SHP77 (cell line): ENCODE data around the gene SCD5.

Experiments
- DNase-seq, 2 experiments: peaks; one replicate each; lab custom pipeline; 2025; lab: John Stamatoyannopoulos, UW

Gene SCD5

DNA sequence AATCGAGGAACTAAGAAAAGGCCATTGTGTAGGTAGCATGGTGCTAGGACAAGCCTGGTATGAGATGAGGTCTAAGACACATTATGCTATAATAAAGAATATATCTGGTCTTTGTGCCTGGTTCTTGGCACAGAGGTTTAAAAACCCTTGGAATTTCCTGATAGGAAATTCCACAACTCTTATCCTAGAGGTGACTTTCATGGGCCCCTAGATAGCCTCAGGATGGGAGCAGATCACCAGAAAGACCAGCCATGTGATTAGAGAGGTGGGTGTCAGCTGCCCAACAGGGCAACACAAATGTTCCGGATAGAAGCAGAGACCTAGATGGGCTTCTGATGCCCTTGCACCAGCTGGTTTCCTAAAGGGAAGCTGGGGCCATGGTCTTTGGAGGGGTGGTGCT lies 107.2 kb downstream of the SCD5 start:
- DNase-seq, result no peak

DNA sequence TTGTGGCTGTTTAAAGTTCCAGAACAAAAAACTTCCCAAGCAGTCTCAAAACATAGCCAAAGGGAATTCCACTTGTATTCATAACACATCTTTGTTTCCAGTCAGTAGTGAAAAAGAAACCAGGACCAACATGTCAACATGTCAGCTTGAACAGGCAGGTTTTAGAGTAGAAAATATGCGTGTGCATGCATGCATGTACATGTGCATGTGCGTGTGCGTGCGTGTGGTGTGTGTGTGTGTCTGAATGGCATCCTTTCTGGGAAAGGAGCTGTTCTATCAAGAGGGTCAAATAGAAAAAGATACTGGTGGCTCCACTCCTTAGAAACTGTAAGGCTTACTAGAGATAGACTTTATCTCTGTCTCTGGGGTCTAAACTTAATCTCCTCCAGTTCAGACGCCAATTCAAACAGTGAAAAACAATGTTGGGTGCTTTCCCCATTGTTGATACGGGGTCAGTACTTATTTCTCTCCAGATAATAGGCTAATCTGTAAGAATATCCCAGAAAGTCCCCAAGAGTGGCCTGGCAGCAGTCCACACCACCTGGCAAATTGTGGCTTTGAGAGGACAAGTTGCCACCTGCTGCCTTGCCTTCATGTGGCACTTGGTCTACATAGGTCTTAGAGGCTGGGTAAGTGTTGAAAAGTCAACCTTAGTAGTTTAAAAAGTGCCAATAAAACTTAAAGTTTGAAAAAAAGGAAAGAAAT lies 110.4 kb downstream of the SCD5 start:
- DNase-seq, result no peak

GRCh38 chr4:82687531-82687930 lies 111.1 kb downstream of the SCD5 start:
- DNase-seq, result no peak

DNA sequence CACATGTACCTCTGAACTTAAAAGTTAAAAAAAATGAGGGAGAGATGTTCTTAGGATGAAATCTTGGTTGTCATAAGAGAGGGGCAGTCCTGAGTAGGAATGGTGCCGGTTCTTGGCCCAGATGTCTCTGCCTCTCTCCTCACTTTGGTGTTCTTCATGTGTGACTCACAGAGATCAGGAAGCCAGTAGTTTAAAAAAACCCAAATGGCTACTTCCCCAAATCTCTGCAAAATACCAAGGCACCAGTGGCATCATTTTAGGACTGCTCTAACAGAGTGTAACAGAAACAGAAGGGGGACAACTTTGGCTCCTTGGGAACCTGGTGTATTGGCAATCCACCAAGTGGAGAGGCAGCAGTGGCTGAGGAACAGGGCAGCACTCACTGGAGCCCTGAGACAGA lies 116.8 kb downstream of the SCD5 start:
- no peak for DNase-seq

DNA sequence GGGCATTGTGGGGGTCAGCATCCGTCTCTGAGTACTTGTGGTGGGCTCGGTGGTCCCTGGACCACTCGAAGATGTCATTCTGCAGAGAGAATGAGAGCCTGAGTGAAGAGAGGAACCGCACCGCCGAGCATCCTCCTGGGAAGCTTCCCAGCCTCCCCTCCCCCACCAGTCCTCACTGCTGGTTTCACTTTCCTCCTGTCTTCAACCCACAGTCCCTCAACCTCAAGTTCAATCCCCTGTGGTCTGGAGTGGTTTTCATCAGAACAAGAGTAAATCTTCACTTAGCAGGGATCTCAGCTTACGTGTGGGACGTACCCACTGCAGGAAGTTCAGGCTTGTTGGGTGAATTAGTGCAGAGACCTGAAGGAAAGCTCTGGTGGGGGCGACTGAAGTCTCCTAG lies 117.8 kb downstream of the SCD5 start:
- no peak for DNase-seq

- DNase-seq, result no peak
Measured at GRCh38 chr4:82679531-82679930, 119.1 kb downstream of the SCD5 start.

- DNase-seq, result no peak
Measured at GRCh38 chr4:82678051-82678450, 120.5 kb downstream of the SCD5 start.

DNA sequence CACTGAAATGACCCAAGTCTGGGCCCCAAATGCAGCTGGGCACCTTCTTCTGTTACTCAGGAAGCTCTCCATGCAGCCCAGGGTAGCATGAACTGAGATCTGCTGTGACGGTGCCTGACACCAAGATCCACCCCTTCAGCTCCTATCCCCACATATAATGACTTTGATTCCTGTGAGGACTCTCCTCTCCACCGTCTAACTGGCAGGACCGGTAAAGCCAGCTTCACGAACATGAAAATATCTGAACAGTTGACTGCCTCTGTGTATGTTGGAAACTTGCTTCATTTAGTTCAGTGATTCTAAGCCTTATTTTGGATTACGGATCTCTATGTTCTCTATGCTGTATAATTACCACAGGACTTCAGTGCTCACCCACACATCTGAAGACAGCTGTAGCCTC lies 121.3 kb downstream of the SCD5 start:
- DNase-seq, result no peak

GRCh38 chr4:82667761-82668480 lies 130.7 kb downstream of the SCD5 start:
- no peak for DNase-seq

- no peak for DNase-seq
Measured at GRCh38 chr4:82666970-82667665, 131.5 kb downstream of the SCD5 start.

- DNase-seq, result no peak
Measured at GRCh38 chr4:82661181-82661992, 137.2 kb downstream of the SCD5 start.

GRCh38 chr4:82652062-82652461 lies 146.5 kb downstream of the SCD5 start:
- DNase-seq, result no peak

- DNase-seq, result no peak
Measured at GRCh38 chr4:82650868-82651267, 147.7 kb downstream of the SCD5 start.

DNA sequence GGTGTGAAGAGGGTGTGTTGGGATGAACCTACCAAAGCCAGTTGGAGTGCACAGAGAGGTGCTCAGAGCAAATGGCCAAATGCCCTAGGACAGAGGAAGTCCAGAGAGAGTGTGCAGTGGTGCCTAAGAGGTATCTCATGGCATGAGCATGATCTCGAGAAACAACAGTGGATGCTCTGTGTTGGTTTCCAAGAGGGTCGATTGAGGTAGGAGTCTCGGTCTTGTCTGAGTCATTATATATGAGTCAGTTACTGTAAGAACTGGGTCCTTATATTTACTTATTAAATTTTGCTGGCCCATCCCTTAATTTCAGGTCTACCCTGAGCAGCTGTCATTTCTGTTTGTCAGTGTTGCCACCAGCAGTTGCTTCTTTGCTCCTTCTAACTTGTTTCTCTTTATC lies 150.2 kb downstream of the SCD5 start:
- DNase-seq, result no peak

DNA sequence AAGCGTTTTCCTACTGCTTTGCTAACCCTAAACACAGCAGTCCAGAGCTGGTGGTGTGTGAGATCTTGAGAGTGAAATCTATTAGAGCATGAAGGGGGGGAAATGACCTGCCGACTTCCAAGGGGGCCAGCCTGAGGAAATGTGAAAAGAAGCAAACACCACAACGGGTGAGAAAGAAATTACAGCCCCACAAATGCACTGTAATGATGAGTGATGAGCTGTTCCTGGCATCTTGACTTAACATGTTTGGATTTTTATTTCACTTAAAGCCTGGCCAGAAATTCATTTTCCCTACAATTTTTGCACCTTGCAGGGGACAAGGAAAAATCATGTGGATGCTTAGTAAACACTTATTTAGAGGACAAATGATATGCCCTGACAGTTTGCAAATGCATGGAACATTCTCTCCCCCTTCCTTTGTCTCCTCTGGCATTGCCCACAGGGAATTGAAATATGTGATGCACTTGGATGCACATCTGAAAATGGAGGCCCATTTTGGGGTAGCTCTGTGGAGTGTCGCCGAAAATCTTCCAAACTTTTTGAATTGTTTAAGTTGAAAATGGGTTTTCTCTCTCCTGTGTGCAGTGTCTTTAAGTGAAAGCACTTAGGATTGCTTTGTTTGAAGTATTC lies 152.5 kb downstream of the SCD5 start:
- DNase-seq, result no peak

GRCh38 chr4:82644734-82645126 lies 153.9 kb downstream of the SCD5 start:
- DNase-seq, result no peak

DNA sequence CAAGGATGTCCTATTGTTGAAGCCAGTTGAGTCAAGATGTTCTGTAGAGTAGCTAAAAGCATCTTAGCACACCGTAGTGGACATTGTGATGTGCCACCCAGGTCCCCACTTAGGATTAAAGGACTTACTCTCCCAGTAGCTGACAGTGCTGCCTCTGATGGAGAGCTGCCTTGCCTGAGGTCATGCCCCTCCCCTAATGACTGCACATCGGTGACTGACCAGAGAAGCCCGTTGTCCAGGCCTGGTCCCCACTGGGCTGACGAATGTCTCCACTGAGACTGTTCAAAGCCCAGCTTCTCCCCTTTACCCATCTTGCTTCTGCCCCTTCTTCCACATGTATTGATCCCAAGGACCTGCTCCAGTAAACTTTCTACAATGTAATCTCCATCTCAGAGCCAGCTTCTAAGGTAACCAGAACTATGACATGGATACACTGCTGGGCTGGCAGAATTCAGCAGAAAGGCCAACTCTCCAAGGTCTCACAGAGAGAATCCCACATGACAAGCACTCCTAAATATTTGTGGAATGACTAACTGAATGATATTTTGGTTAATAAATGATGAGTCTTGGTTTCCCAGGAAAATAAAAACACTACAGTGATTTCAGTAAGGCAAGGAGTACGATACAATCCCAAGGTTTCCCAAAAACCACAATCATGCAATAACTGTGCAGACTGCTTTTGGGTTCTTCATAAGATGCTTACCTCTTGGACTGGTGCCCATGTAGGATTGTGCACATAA lies 154.4 kb downstream of the SCD5 start:
- no peak for DNase-seq

GRCh38 chr4:82642331-82642730 lies 156.3 kb downstream of the SCD5 start:
- no peak for DNase-seq

GRCh38 chr4:82640540-82640939 lies 158.1 kb downstream of the SCD5 start:
- no peak for DNase-seq

GRCh38 chr4:82639971-82640370 lies 158.6 kb downstream of the SCD5 start:
- no peak for DNase-seq

GRCh38 chr4:82638479-82638878 lies 160.1 kb downstream of the SCD5 start:
- no peak for DNase-seq
